Stomach (tissue), 9 donors: ENCODE results near the gene MLST8. TPM values are rescaled to one million over a fixed set of nuclear protein-coding genes. Genes with fewer than 3 reads are reported as not detected.
A peak's percentile ranks its signal among the peaks of the same experiment; 100 is the strongest.

Source experiments
- DNase-seq, 2 donors: peaks; one replicate each; pipeline versions ENCODE4 v3.0.0 to v3.0.0-alpha.2; 2013 to 2019
- H3K27ac ChIP-seq, 5 donors: fragments of 200-600 bp in 4 of 5; sonication (generic) in 4 of 5; one replicate each; pipeline ENCODE4 v1.5.1; 2013 to 2019; ENCODE audit warnings: mild to moderate bottlenecking in 1 of 5, moderate library complexity in 1 of 5
- H3K27me3 ChIP-seq, 3 donors: fragments of 200-600 bp; sonication (generic); one replicate each; pipeline ENCODE4 v1.5.1; 2017 to 2019; ENCODE audit warnings: mixed run types in 1 of 3
- H3K36me3 ChIP-seq, 4 donors: fragments of 200-600 bp; sonication (generic); 1 replicate in 3 of 4; 2 replicates in 1 of 4; pipeline ENCODE4 v1.5.1; 2016 to 2019
- H3K4me1 ChIP-seq, 4 donors: fragments of 200-600 bp; sonication (generic); one replicate each; pipeline ENCODE4 v1.5.1; 2016 to 2019
- H3K4me3 ChIP-seq, 4 donors: fragments of 200-600 bp; sonication (generic) in 3 of 4; one replicate each; pipeline ENCODE4 v1.5.1; 2016 to 2019; ENCODE audit warnings: mild to moderate bottlenecking in 1 of 4
- H3K9me3 ChIP-seq, 4 donors: fragments of 200-600 bp; sonication (generic); one replicate each; pipeline ENCODE4 v1.5.1; 2016 to 2019
- CTCF ChIP-seq, 7 experiments: fragments of 450-650 bp in 4 of 7; fragments of 200-600 bp in 3 of 7; sonication (generic) in 3 of 7; IDR thresholded peaks; one replicate each; pipeline ENCODE4 v1.5.1; 2016 to 2019; ENCODE audit warnings: antibody characterized with exemption in 7 of 7, control low read depth in 2 of 7, mild to moderate bottlenecking in 1 of 7
- EP300 ChIP-seq: sonication (generic); formaldehyde crosslinking; IDR thresholded peaks from one replicate; pipeline ENCODE4 v1.6.1; 2017; ENCODE audit warnings: antibody characterized with exemption
- POLR2A ChIP-seq, 4 donors: fragments of 450-650 bp; IDR thresholded peaks; one replicate each; pipeline ENCODE4 v1.6.1; 2016; ENCODE audit warnings: antibody characterized with exemption in 4 of 4, control low read depth in 2 of 4, mild to moderate bottlenecking in 1 of 4, moderate library complexity in 1 of 4
- POLR2AphosphoS5 ChIP-seq, 3 donors: sonication (generic); formaldehyde crosslinking; IDR thresholded peaks; one replicate each; pipeline ENCODE4 v1.6.1; 2016; ENCODE audit warnings: antibody characterized with exemption in 3 of 3
- WGBS, 5 donors: extraction: QIAGEN DNeasy Blood & Tissue Kit in 3 of 5; methylation state at CpG; one replicate each; pipeline versions ENCODE4 v1.1.5 to v1.1.7; 2013 to 2018; 5-methylcytosine and 5-hydroxymethylcytosine counted together
- intact Hi-C: fragments of 100-400 bp; cut with DNase I; formaldehyde crosslinking; loops from one replicate; pipeline ENCODE4 v1.15.1; 2023; ENCODE audit warnings: low total_unique reads
- polyA plus RNA-seq, 3 donors: library from polyadenylated mRNA; stranded (reverse); fragments of 200-250 nt; gene quantifications; one replicate each; pipeline ENCODE4 v1.2.3, GENCODE V29; 2013
- total RNA-seq, 5 donors: library from RNA; depleted of rRNA; stranded (reverse); fragments of >200 nt; gene quantifications; one replicate each; pipeline versions ENCODE4 v1.1.0 to v1.2.3, GENCODE V29; 2014 to 2016
- donor health status: healthy with polysubstance abuse.
- donor health status: Bipolar disorder and iron deficiency.
- donor health status: healthy.

Gene MLST8
- total and polyA plus RNA-seq, 8 donors, result 7.5 to 235 (median 55.8) TPM

GRCh38 chr16:2251296-2252111 lies 46.2 kb downstream of the MLST8 start, which contains the start of gene ECI1:
TSS of gene ECI1 (minus strand) at chr16:2251587. CDS start at chr16:2251566, 21 bp downstream.
- no peaks in the 10 kb centered on the region for H3K27me3 ChIP-seq
- H3K27ac ChIP-seq, result peak within 1 kb of the TSS; percentile 88 to 99 (median 93)
- 1 to 4% (median 1%) methylated on average over 18 to 88 of the region's 88 CpGs for WGBS, 5 donors
- H3K36me3 ChIP-seq, result peaks cover 42 to 53% (median 49%) of the 10 kb centered on the region in 4 donors
- H3K9me3 ChIP-seq, result no peaks in the 10 kb centered on the region
- peak; percentile 98 for DNase-seq
- peak within 1 kb of the TSS; percentile 67 to 75 (median 71) for H3K4me3 ChIP-seq
- intact Hi-C loops, result loop anchor here (10.0 kb wide), 1 partner anchor 47 kb away; the partner anchor contains the start of gene MLST8
- peaks cover 15 to 36% (median 29%) of the 10 kb centered on the region in 4 donors for H3K4me1 ChIP-seq
- peak in 1 of 4 donors; percentile 36 for TF ChIP-seq POLR2A (IDR thresholded peaks at IDR 0.05)
- no peak for TF ChIP-seq EP300
- TF ChIP-seq CTCF (IDR thresholded peaks at IDR 0.05), result peak in 6 of 7 experiments; percentile 10 to 83 (median 70)
- peak; percentile 79 to 95 (median 87) for TF ChIP-seq POLR2AphosphoS5 (IDR thresholded peaks at IDR 0.05)

- TF ChIP-seq EP300 (no peak), POLR2AphosphoS5 (IDR thresholded peaks at IDR 0.05) (no peak), CTCF (IDR thresholded peaks at IDR 0.05) (no peak), POLR2A (IDR thresholded peaks at IDR 0.05) (no peak)
- Histone ChIP-seq H3K27me3 (no peaks in the 10 kb centered on the region), H3K9me3 (no peaks in the 10 kb centered on the region), H3K27ac (peak overlapping the region in 1 of 5 donors; percentile 93), H3K4me3 (no peak overlapping the region), H3K4me1 (peaks cover 15 to 36% (median 29%) of the 10 kb centered on the region in 4 donors), H3K36me3 (peaks cover 50 to 58% (median 54%) of the 10 kb centered on the region in 4 donors)
- intact Hi-C loops, result loop anchor here (10.0 kb wide), 1 partner anchor 48 kb away; the partner anchor contains the start of gene MLST8
- DNase-seq, result no peak
- WGBS, 5 donors, result 91 to 93% (median 91%) methylated on average over 7 of the region's 7 CpGs
These were observed 47.5 kb downstream of the MLST8 start for GRCh38 chr16:2252806-2253148.

GRCh38 chr16:2253293-2253692 lies 48.0 kb downstream of the MLST8 start:
- intact Hi-C loops, result loop anchor here (10.0 kb wide), 1 partner anchor 48 kb away; the partner anchor contains the start of gene MLST8
- Histone ChIP-seq H3K27me3 (no peaks in the 10 kb centered on the region), H3K9me3 (no peaks in the 10 kb centered on the region), H3K36me3 (peaks cover 55 to 64% (median 59%) of the 10 kb centered on the region in 4 donors), H3K27ac (no peak overlapping the region), H3K4me3 (no peak overlapping the region), H3K4me1 (peaks cover 15 to 36% (median 28%) of the 10 kb centered on the region in 4 donors)
- no peak for TF ChIP-seq CTCF (IDR thresholded peaks at IDR 0.05)
- TF ChIP-seq EP300, result no peak
- TF ChIP-seq POLR2A (IDR thresholded peaks at IDR 0.05), result no peak
- TF ChIP-seq POLR2AphosphoS5 (IDR thresholded peaks at IDR 0.05), result no peak
- DNase-seq, result no peak
- 82 to 89% (median 88%) methylated on average over 11 of the region's 11 CpGs for WGBS, 5 donors

GRCh38 chr16:2256531-2257140 lies 51.4 kb downstream of the MLST8 start:
- no peaks in the 10 kb centered on the region for H3K9me3 ChIP-seq
- no peak for DNase-seq
- WGBS, 5 donors, result 86 to 89% (median 88%) methylated on average over 12 of the region's 12 CpGs
- TF ChIP-seq CTCF (IDR thresholded peaks at IDR 0.05), result no peak
- TF ChIP-seq POLR2AphosphoS5 (IDR thresholded peaks at IDR 0.05), result no peak
- TF ChIP-seq EP300, result no peak
- no peak for TF ChIP-seq POLR2A (IDR thresholded peaks at IDR 0.05)
- H3K27me3 ChIP-seq, result no peaks in the 10 kb centered on the region
- peaks cover 80 to 93% (median 92%) of the 10 kb centered on the region in 4 donors for H3K36me3 ChIP-seq
- intact Hi-C loops, result loop anchor here (10.0 kb wide), 1 partner anchor 52 kb away; the partner anchor contains the start of gene MLST8
- H3K4me3 ChIP-seq, result no peak overlapping the region
- peaks cover 6 to 13% (median 11%) of the 10 kb centered on the region in 4 donors for H3K4me1 ChIP-seq
- no peak overlapping the region for H3K27ac ChIP-seq
